OCI-LY3 (cell line): Measurements from ENCODE around the gene OR7D2.
A peak's percentile ranks its signal among the peaks of the same experiment; 100 is the strongest.

Experiments used
- H2AFZ ChIP-seq: fragments of 200-600, 300-600 bp; shearing (Covaris generic); 2 replicates; pipeline ENCODE4 v1.6.0; 2014; ENCODE audit warnings: antibody characterized with exemption, low read depth, low read length
- H3K27ac ChIP-seq: fragments of 200-600, 300-600 bp; sonication (generic); 2 replicates; pipeline ENCODE4 v1.5.1; 2014; ENCODE audit warnings: mild to moderate bottlenecking, low read length, moderate library complexity, mixed read lengths
- H3K27me3 ChIP-seq: fragments of 200-600, 300-600 bp; sonication (generic); 2 replicates; pipeline ENCODE4 v1.6.1; 2014; ENCODE audit warnings: low read depth, low read length, mixed read lengths
- H3K36me3 ChIP-seq: fragments of 200-600, 300-600 bp; sonication (generic); replicated peaks from 2 replicates; pipeline ENCODE3; 2014; ENCODE audit warnings: low read depth, low read length, mixed read lengths
- H3K4me1 ChIP-seq: fragments of 300-600, 200-600 bp; sonication (generic); 2 replicates; pipeline ENCODE4 v1.6.1; 2014; ENCODE audit warnings: low read length, mixed read lengths
- H3K4me2 ChIP-seq: fragments of 200-600, 300-600 bp; sonication (generic); 2 replicates; pipeline ENCODE4 v1.6.1; 2014; ENCODE audit warnings: low read length, mixed read lengths
- H3K4me3 ChIP-seq: fragments of 300-600, 200-600 bp; sonication (generic); 2 replicates; pipeline ENCODE4 v1.5.1; 2014; ENCODE audit warnings: antibody characterized with exemption, mild to moderate bottlenecking, low read length, moderate library complexity
- H3K79me2 ChIP-seq: fragments of 300-600, 200-600 bp; shearing (Covaris generic); 2 replicates; pipeline ENCODE4 v1.6.1; 2014; ENCODE audit warnings: mild to moderate bottlenecking, low read length, mixed read lengths
- H3K9ac ChIP-seq: fragments of 300-600, 200-600 bp; shearing (Covaris generic); 2 replicates; pipeline ENCODE4 v1.6.0; 2014; ENCODE audit warnings: mild to moderate bottlenecking, low read length, moderate library complexity
- H3K9me3 ChIP-seq: fragments of 200-600, 300-600 bp; shearing (Covaris generic); 2 replicates; pipeline ENCODE4 v1.6.1; 2014; ENCODE audit warnings: low read length, mixed read lengths; ENCODE audit not compliant: insufficient read depth
- H4K20me1 ChIP-seq: fragments of 200-600, 300-600 bp; sonication (generic); 2 replicates; pipeline ENCODE4 v1.6.1; 2016; ENCODE audit warnings: low read length, mixed read lengths; ENCODE audit not compliant: insufficient read depth
- CTCF ChIP-seq: fragments of 200-600, 300-600 bp; sonication (generic); IDR thresholded peaks from 2 replicates; pipeline ENCODE4 v1.5.1; 2014; ENCODE audit warnings: antibody characterized with exemption, low read length, low read depth
- EZH2phosphoT487 ChIP-seq: fragments of 200-600 bp; shearing (Covaris generic); IDR thresholded peaks from 2 replicates; pipeline ENCODE4 v1.6.1; 2018; ENCODE audit warnings: antibody characterized with exemption, mixed run types, low read depth

The OR7D2 gene

GRCh38 chr19:9156304-9156703 is 22.5 kb upstream of the OR7D2 start:
- Histone ChIP-seq H3K27me3 (no peaks in the 10 kb centered on the region), H3K4me1 (peaks cover 25% of the 10 kb centered on the region), H3K9me3 (peaks cover 39% of the 10 kb centered on the region; the same call in 1 of the 2 replicates), H3K4me2 (peak overlapping the region; percentile 59), H3K27ac (peak overlapping the region; percentile 61), H4K20me1 (peaks cover 36% of the 10 kb centered on the region), H3K36me3 (peaks cover 97% of the 10 kb centered on the region), H3K4me3 (peak overlapping the region; percentile 38; the same call in 1 of the 2 replicates), H2AFZ (no peak overlapping the region), H3K79me2 (peaks cover 84% of the 10 kb centered on the region), H3K9ac (peak overlapping the region; percentile 20; the same call in 1 of the 2 replicates)
- TF ChIP-seq EZH2phosphoT487 (no peak), CTCF (no peak)

GRCh38 chr19:9159891-9160290 is 18.9 kb upstream of the OR7D2 start:
- H4K20me1 ChIP-seq, result peaks cover 19% of the 10 kb centered on the region
- H3K9me3 ChIP-seq, result peaks cover 14% of the 10 kb centered on the region; the same call in 1 of the 2 replicates
- no peak overlapping the region for H3K27ac ChIP-seq
- peaks cover 63% of the 10 kb centered on the region for H3K79me2 ChIP-seq
- no peak overlapping the region for H3K4me3 ChIP-seq
- no peak overlapping the region for H3K9ac ChIP-seq
- TF ChIP-seq CTCF (no peak), EZH2phosphoT487 (no peak)
- H3K36me3 ChIP-seq, result peaks cover 94% of the 10 kb centered on the region
- no peak overlapping the region for H3K4me2 ChIP-seq
- no peaks in the 10 kb centered on the region for H3K27me3 ChIP-seq
- H3K4me1 ChIP-seq, result peaks cover 22% of the 10 kb centered on the region
- H2AFZ ChIP-seq, result no peak overlapping the region

GRCh38 chr19:9161427-9161826 is 17.4 kb upstream of the OR7D2 start:
- H4K20me1 ChIP-seq, result peaks cover 4% of the 10 kb centered on the region; the same call in 1 of the 2 replicates
- H3K4me2 ChIP-seq, result no peak overlapping the region
- H3K79me2 ChIP-seq, result peaks cover 48% of the 10 kb centered on the region
- peaks cover 14% of the 10 kb centered on the region; the same call in 1 of the 2 replicates for H3K9me3 ChIP-seq
- no peak for TF ChIP-seq EZH2phosphoT487
- no peak for TF ChIP-seq CTCF
- H3K27me3 ChIP-seq, result no peaks in the 10 kb centered on the region
- no peak overlapping the region for H2AFZ ChIP-seq
- no peak overlapping the region for H3K9ac ChIP-seq
- H3K4me1 ChIP-seq, result peaks cover 7% of the 10 kb centered on the region
- H3K4me3 ChIP-seq, result no peak overlapping the region
- H3K27ac ChIP-seq, result no peak overlapping the region
- peaks cover 88% of the 10 kb centered on the region for H3K36me3 ChIP-seq

- Histone ChIP-seq H3K4me2 (no peak overlapping the region), H3K9ac (no peak overlapping the region), H4K20me1 (no peaks in the 10 kb centered on the region; the same call in 1 of the 2 replicates), H2AFZ (no peak overlapping the region), H3K4me3 (no peak overlapping the region), H3K9me3 (peaks cover 10% of the 10 kb centered on the region; the same call in 1 of the 2 replicates), H3K27me3 (no peaks in the 10 kb centered on the region), H3K27ac (no peak overlapping the region), H3K36me3 (peaks cover 64% of the 10 kb centered on the region), H3K4me1 (no peaks in the 10 kb centered on the region), H3K79me2 (peaks cover 24% of the 10 kb centered on the region)
- no peak for TF ChIP-seq EZH2phosphoT487
- TF ChIP-seq CTCF, result no peak
These were observed 13.5 kb upstream of the OR7D2 start for GRCh38 chr19:9165261-9165660.
